Heart left ventricle (tissue), 13 donors: ENCODE data around the gene CYP2A13.

Experiments used
- CTCF ChIP-seq, 12 donors: fragments of 200-600 bp; sonication (generic) in 4 of 12; IDR thresholded peaks; one replicate each; pipeline versions ENCODE4 v1.5.0 to v1.8.0; 2018 to 2022; ENCODE audit warnings: antibody characterized with exemption in 12 of 12, mild to moderate bottlenecking in 5 of 12
- POLR2A ChIP-seq, 2 donors: fragments of 450-650 bp; IDR thresholded peaks; one replicate each; pipeline ENCODE4 v1.6.1; 2017; ENCODE audit warnings: antibody characterized with exemption in 2 of 2, mild to moderate bottlenecking in 2 of 2, moderate library complexity in 2 of 2
- donor health status: ischemic (EF 13 %, LVEDD 7.1; RV severe dilation, severe dysfunction).
- donor health status: DM: no; HTN: yes; CAD: no.
- donor health status: DM: no; HTN: no; CAD: no.
- donor health status: ischemic (EF 25% LVEDD 6.9; RV normal size, moderate dysfunction).
- donor health status: ischemic (EF 25% LVEDD 5.7; RV mildly dilated, moderate dysfunction).
- donor health status: ischemic (EF 35%, LVEDD 5.7; RV mildly dilated, moderate dysfunction).
- donor health status: nonischemic (EF 11% LVEDD 7.7; RV severe dilation, severe dysfunction).
- donor health status: DM: yes; HTN: yes; CAD: no.
- donor health status: PGD.
- donor health status: ischemic (EF 29% LVEDD 5.4; RV normal size, mild dysfunction).
- donor health status: nonischemic (EF 23%, LVEDD 6.1; RV moderate dilation, normal function).

- TF ChIP-seq CTCF (IDR thresholded peaks at IDR 0.05) (no peak), POLR2A (IDR thresholded peaks at IDR 0.05) (no peak)
These were observed 12.0 kb upstream of the CYP2A13 start for GRCh38 chr19:41076286-41076685.
